ENCODE data around the gene RABEP1.
"Not testable (repeated sequence)": the region's sequence is repeated elsewhere in the genome, so short reads cannot be mapped to it uniquely, and the experiment has no call there.

The RABEP1 gene

GRCh38 chr17:5424909-5425308 is 142.8 kb downstream of the RABEP1 start:
- no peak for DNase-seq (ENCODE audit: low read depth in 2 of 2)

GRCh38 chr17:5425826-5426225 is 143.7 kb downstream of the RABEP1 start:
- no peak for DNase-seq (ENCODE audit: low read depth in 2 of 2)

- DNase-seq (ENCODE audit: low read depth in 2 of 2) = no peak
Observed at GRCh38 chr17:5429191-5429887, 147.3 kb downstream of the RABEP1 start.

DNA sequence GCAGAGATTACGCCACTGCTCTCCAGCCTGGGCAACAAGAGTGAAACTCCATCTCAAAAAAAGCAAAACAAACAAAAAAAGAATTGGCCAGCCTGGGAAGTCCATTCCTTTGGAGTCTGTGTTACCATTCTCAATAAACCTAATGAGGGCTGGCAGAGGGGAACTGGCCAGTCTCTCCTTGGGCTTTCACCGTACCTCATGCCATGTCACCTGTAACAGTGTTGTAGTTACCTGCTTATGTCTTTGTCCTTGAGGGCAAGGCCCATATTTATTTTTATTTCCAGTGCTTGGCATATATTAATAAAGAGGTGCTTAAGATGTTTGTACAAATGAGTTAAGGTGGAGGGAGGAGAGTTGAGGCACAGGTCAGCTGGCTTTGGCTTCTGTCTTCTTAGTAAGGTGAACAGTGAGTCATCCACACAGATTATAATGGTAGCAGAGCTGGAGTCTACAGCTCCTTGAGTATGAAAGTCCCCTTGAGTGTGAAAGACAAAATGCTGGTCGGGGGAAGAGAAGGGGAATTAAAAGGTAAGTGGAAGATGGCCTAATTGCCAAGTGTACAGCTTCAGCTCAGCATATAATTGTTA is 148.4 kb downstream of the RABEP1 start:
- DNase-seq (ENCODE audit: low read depth in 2 of 2) = no peak

DNA sequence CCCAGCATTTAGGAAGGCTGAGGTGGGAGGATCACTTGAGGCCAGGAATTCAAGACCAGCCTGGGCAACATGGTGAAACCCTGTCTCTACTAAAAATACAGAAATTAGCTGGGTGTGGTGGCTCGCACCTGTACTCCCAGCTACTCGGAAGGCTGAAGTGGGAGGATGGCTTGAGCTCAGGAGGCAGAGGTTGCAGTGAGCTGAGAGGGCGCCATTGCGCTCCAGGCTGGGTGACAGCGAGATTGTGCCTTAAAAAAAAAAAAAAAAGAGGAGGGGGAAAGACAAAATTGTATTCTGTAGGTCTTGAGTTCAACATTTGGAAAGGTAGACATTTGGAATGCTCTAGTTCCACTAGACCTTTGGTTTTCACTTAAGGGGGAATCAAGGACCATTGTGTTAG is 149.2 kb downstream of the RABEP1 start:
- DNase-seq (ENCODE audit: low read depth in 2 of 2) = not testable (repeated sequence)

DNA sequence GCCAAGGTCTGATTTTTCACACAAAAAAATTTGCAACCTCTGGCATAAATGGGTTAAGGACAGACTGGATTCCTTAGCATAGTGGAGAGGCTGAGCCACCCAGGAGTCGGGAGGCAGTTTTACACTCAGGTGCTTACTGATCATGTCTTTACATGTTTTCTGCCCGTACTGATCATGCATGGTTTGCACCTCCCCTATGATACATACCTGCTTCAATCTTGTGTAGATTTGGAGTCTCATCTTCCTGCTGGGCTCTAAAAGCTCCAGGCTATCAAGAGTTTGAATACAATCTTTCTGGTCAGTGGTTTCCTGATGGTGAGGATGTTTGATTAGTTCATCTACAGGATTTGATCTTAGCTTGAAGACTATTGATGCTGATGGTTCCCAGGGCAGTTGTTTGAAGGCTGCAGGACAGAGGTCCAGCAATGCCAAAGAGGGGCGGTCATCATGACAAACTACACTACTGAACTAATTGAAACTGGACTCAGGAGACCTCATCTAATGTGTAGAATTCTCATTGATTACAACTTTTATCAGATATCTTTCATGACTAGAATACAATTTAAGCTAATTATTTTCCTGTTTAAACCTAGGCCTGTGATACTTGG is 150.0 kb downstream of the RABEP1 start:
- DNase-seq (ENCODE audit: low read depth in 2 of 2) = no peak

GRCh38 chr17:5434984-5435383 is 152.9 kb downstream of the RABEP1 start:
- no peak for DNase-seq (ENCODE audit: low read depth in 2 of 2)
